Iris pigment epithelial cell (primary cell): Measurements from ENCODE around the gene PWP2.
"Not testable (repeated sequence)": the region's sequence is repeated elsewhere in the genome, so short reads cannot be mapped to it uniquely, and the experiment has no call there.

Experiments used
- DNase-seq: peaks from one replicate; pipeline ENCODE4 v3.0.0-alpha.2; 2011; ENCODE audit warnings: low read depth

Gene PWP2

DNA sequence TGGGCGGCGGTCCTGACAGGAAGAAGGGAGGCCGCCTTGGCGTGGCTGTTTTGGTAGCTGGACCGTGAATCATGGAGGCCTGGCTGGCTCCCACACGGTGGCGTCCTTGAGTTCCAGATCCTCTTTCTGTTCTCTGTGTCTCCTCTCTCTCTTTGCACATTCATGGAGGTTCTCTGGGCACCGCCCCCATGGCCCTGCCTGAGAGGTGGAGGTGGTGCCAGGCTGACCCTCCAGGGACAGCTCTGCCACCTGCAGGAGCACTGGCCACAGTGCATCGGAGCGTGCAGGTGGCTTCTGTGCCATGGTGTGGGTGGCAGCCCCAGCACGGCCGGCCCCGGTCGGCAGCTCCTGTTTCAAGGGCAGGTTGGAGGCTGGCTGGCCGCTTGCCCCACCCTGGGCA is 30.8 kb downstream of the PWP2 start:
- DNase-seq: not testable (repeated sequence)

DNA sequence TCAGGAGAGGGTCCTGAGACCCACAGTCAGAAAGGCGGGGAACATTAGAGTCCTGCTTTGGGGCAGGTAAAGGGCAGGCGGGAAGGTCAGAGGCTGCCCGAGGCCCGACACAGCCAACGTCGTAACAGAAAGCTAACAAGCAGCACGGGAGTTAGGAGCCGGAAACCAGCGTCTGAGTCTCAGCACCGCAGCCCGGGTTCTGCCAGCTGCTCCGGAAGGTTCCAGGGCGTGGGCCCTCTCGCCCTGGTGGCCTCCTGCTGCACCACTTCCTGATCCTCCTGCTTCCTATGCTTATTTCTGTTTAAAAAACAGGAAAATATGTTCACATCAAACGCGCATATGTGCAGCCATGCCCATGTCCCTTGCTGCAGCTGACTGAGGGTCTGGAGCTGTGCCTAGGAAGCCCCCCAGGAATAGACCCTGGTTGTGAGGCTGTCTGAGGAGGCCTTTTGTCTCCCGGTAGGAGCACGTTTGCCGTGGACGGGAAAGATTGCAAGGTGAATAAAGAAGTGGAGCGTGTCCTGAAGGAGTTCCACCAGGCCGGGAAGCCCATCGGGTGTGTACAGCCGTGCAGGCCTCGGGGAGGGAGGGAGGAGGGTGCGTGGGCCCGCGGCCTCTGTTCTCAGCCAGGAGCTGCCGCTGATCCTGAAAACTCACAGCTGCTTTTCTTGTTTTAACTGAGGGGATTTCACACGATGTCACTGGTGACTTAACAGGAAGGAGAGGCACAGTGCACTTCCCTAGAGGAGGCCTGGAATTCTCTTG is 32.8 kb downstream of the PWP2 start:
- not testable (repeated sequence) for DNase-seq

DNA sequence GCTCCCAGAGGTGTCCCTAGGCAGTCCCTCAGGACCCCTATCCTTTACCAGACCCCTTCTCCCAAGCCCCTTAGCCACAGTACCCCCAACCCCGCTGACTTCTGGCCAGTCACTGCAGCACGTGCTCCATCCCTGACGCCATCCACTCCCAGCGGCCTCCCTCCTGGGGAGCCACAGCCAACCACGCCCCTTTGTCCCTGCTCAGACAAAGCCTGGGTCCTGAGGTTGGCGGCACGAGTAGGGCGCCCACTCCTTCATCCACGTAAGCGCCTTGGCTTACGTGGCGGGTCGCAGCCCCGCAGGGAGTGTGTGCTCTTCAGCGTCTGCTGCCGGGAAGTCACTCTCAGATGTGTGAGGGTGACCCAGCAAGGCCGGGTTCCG is 33.3 kb downstream of the PWP2 start:
- not testable (repeated sequence) for DNase-seq

DNA sequence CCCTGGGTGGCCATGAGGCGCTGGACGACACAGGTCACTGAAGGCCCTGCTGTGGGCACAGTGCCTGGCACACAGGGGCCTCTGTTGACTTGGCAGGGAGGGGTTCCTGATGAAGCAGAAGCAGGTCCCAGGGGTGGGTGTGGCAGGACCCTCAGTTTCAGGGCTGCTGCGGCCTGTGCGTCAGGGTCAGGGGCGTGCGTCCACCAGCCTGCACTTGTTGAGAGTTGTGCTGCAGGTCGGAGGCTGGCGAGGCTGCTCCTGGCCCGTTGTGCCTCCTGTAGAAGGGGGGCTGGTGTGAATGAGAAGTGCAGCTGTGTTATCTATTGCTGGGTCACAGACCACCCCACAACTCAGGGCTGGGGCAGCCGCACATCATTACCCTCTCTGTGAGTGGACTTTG is 35.3 kb downstream of the PWP2 start:
- not testable (repeated sequence) for DNase-seq

DNA sequence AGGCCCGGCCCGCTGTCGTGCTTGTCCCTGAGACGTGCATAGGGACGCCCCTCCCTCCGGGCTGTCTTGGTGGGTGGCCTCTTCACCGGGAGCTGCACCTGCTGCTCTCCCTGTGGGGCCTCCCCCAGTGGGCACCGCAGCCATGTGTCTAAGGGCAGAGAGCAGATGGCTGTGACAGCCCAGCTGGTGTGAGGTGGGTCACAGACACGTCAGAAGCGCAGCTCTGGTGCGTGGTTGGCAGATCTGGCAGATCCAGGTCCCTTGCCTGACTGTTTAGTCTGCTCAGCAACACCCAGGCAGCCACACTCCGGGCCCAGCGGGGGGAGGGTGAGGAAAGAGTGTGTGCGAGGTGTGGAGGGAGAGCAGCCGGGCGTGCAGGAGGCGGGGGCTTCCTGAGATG is 36.2 kb downstream of the PWP2 start:
- not testable (repeated sequence) for DNase-seq

DNA sequence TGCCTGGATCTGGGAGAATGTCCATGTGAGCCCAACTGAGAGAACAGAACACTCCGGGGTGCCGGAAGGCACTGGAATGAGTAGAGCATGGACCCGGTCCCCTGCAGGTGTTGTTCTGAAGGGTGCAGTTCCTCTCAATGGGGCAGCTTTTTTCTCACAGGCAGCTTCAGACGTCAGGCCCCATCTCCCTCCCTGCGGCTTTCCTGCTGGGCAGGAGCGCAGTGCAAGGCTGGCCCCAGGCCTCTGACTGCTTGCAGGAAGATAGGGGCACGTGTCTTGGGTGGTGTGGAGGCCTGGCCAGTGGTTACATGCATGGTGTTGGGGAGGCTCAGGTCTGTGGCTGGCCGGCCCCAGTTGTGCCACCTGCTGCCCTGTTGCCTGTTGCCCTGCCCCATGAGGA is 36.8 kb downstream of the PWP2 start:
- DNase-seq: not testable (repeated sequence)

DNA sequence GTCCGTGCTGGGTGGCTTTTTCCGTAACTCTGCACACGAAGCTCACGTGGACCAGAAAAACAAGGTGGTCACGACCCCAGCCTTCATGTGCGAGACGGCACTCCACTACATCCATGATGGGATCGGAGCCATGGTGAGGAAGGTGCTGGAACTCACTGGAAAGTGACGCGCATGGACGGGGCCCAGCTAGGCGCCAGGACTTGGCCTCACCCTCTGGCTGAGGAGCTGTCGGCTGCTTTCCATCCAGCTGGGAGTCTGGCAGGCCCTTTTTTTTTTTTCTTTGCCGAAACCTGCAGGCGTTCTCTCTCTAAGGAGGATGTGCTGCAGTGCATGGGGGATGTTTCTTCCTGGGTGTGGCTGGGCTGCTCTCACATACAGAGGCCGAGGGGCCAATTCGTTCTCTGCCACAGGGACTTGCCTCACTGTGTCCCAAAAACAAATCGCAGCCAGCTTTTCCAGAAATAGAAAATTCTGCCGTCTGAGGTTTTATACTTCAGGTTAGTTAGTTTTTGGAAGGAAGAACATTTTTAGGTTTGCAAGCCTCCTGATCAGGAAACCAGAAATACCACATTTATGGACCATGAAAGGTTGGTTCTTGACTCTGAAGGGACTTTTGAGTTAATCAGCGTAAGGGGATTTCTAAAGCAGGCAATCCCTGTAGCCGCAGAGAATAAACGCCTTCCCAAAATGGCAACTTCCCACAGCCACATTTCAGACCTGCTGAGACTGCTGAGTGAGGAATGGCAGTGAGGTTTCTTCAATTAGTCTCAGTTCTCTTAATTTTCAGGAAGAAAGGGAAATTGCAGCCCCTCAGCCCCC is 37.8 kb downstream of the PWP2 start:
- not testable (repeated sequence) for DNase-seq

DNA sequence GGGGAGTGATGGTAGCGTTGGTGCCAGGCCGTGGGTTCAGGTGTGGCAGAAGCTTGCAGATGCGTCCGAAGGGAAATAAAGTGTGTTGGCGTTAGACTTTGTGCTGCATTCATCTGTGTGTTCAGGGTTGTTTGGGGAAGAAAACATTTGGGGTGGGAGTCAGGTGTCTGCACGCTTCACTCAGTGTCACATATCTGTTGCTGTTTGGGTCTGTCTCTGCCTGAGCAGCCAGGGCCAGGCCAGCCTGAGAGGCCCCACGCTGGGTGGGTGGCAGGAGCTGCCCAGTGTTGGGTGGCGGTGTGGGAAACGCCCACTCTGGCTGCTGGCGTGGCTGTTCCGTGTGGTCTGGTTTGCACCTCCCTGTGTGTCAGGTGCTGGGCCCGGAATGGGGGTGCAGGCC is 38.4 kb downstream of the PWP2 start:
- DNase-seq: not testable (repeated sequence)

DNA sequence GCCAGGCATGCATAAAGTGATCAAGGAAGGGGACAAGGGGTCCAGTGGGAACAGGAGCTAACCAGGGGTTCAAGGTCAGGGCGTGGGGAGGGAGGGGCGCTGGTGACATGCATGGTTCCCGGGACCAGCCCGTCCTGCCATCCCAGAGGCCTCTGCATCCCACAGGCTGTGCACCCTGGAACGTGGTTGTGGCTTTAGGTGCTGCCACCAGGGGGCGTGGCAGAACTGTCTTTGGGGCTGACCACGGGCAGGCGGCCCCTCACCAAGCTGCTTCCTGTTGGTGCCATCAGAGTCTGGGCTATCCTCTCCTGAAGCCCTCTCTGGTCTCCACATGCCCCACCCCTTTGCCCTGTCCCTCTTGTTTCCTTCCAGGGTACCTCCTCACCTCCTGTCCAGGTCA is 39.9 kb downstream of the PWP2 start:
- DNase-seq: not testable (repeated sequence)

DNA sequence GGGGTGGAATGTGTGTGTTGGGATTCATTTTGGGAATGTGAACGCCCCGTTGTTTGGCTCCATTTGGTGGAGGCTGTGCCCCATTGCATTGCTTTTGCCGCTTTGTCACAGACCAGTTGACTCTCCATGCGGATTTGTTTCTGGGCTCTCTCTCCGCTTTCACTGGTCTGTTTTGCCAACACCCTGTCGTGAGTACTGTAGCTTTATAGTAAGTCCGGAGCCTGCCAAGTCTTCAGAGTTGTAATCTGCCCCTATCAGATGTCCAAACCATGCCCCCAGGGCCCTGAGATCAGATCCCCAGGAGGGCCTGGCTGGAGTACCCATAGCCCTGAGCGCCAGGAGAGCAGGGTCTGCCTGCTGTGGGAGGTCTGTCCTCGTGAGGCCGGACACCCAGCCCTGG is 43.1 kb downstream of the PWP2 start:
- DNase-seq: not testable (repeated sequence)

DNA sequence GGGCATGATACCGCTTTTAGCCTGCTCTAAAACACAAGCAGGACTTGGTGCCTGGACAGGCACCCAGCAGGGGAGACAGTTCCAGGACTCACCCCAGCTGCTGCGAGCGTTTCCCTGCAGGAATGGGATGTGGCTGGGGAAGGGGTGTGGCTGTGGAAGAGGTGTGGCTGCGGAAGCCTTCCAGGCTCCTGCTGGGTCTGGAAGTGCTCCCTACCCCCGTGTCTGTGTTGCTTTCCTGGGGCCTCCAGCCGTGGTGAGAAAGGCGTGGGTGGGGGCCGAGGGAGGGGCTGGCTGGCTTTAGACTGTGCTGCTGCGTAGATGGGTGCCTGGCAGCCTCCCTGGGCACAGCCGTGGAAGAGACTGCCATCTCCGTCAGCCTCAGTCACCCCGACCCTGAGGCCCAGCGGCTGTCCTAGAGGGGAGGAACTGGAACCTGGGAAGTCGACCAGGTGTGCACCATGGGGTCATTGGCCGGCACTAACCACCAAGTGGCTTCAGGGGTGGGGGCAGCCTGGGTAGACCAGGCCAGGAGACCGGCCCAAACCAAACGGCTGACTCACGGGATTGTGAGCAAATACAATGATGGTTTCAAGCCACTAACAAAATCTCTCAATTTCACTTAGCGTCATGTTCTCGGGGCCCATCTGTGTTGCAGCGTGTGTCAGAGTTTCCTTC is 46.2 kb downstream of the PWP2 start:
- DNase-seq: not testable (repeated sequence)

DNA sequence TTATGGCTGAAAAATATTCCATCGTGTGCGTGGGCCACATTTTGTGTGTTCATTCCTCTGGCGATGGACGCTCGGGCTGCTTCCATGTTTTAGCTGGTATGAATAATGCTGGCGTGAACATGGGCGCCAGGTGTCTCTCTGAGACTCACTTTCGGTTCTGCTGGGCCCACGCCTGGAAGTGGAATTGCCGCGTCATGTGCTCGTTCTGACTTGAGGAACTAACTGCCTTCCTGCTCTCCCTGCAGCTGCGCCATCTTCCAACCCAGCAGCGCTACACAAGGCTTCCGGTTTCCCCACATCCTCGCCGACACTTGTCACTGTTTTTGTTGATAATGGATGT is 46.7 kb downstream of the PWP2 start:
- DNase-seq: not testable (repeated sequence)

DNA sequence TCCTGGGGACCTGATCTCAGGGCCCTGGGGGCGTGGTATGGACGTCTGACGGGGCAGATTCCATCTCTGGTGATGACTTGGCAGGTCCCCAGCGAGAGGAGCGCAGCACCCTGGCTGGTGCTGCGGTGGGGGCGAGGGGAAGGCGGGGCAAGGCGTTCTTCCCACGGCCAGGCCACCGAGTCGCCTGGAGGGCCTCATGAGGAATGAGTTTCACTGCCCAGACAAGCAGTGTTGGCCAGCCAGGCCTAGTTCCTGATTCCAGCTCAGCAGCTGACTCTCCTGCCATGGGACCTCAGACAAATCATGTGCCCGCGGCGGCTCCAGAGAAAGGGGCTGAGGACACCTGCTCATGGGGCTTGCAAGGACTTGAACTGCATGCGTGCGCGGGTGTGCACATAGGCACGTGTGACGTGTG is 47.6 kb downstream of the PWP2 start:
- DNase-seq: not testable (repeated sequence)

DNA sequence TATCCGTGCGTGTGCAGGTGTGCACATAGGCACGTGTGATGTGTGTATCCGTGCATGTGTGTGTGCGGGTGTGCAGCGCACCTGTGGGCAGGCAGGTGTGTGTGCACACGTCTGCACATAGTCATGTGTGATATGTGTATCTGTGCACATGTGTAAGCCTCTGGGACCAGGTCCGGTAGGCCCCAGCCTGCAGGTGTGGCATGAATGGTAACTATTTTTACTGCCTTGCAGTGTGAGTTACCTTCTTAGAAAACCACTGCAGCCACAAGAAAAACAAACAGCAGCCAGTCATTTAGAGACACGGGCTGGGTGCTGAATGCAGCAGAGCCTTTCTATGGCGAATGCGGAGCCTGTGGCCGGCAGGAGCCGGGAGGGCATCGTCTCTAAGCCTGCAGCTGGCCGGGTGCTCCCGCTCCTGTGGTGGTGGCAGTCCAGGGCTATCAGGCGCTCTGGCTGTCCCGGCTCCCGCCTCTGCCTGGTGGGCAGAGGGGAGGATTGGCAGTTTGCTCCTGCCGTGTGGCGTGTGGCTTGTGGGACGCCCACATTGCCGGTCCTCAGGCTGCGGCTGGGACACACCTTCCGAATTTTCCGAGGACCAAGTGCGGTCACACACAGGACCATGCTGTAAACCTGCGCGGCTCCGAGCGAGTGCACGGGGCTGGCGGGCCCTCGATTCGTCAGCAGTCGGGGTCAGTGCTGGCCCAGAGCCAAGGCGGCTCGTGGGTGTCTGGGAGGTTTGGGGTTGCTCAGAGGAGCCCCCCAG is 48.2 kb downstream of the PWP2 start:
- not testable (repeated sequence) for DNase-seq

DNA sequence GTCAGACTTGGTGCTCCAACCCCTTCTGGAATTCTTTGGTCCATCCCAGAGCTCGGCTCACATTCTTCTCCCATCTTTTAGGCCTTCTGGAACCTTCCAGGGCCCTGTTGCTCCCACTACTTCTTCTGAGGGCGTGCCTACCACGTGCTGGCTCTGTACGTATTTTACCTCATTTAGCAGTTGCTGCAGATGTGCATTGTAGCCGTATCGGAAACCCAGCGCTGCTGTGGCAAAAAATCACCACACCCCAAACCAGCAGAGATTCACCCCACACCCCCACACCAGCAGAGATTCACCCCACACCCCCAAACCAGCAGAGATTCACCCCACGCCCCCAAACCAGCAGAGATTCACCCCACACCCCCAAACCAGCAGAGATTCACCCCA is 48.8 kb downstream of the PWP2 start:
- not testable (repeated sequence) for DNase-seq

DNA sequence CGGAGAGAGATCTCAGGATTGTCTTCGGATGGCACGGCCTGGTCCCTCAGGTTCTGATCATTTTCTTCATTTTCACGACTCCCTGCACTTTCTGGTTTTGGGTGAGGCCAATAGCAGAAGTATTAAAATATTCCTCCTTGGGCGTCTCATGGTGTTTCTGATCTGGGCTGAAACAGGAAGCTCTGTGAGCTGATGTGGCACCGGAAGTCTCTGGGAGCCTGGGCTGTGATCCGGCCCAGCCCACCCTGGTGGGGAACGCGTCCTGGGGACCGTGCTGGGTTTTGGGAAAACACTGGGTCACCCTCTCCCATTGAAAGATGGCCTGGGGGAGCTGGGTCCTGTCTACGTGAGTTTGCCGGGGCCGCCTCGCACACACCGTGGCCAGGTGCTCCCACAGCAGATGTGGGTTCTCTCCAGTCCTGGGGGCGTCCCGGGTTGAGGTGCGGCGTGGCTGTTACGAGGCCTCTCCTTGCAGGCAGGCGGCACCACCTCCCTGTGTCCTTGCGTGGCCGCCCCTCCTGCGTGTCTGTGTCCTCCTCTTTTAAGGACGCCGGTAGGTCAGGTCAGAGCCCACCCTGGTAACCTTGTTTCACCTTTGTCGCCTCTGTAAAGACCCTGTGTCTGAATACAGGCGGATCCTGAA is 50.4 kb downstream of the PWP2 start:
- not testable (repeated sequence) for DNase-seq

DNA sequence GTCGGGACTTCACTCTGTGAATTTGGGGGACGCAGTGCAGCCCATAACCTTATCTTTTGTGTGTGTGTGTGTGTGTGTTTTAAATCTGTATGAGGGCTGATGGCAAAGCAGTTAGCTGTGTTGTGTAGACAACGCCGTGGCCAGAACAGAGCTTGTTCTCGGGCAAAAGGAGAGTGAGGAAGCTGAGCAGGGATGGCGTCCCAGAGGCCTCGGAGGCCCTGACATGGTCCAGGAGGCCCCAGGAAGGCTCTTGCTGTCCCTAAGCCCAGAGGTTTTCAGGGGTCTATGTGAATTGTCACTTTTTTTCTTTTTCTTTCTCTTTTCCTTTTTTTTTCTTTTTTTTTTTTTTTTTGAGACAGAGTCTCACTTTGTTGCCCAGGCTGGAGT is 50.9 kb downstream of the PWP2 start:
- not testable (repeated sequence) for DNase-seq

DNA sequence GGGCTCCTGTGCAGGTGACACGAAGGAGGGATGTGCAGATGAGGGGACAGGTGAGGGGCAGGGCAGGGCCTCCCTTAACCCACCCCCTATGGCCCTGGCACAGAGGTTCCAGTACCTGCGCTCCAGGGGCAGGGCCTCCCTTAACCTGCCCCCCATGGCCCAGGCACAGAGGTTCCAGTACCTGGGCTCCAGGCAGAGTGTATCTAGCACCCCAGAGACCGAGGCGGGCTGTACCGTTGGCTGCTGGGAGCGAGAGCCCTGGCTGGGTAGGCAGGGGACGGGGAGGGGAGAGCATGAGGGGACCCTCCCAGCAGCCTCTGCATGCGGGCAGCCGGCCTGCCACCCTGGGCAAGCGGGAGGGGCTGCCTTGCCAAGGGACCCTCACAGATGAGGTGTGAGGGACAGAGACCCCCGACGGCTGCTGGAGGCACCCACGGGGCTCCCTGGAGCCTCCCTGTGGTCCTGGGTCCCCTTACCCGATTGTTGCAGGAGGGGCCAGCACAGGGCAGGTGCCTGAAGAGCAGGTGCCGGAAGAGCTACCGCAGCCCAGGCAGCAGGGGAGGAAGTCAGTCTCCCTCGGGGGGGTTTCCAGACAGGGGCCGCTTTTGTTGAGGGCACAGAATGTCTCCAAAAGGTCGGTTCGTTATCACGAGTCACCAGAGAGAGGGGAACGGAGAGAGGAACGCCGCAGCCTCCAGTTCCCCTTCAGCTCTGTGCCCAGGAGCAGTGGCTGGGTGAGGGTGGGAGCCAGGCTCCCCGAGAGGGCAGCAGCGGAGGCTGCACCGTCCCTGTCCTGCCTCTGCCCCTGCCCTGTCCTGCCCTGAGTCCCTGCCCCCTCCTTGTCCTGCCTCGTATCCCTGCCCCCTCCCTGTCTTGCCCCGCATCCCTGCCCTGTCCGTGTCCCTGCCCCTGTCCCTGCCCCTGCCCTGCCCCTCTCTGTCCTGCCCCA is 52.4 kb downstream of the PWP2 start:
- not testable (repeated sequence) for DNase-seq

DNA sequence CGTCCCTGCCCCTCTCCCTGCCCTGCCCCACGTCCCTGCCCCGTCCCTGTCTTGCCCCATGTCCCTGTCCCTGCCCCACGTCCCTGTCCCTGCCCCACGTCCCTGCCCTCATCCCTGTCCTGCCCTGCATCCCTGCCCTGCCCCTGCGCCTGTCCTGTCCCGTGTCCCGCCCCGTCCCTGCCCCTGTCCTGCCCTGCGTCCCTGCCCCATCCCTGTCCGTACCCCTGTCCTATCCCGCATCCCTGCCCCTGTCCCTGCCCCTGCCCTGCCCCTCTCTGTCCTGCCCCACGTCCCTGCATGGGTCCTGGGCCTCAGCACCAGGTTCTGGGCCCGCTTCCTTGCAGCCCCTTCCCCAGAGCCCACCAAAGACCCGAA is 53.1 kb downstream of the PWP2 start:
- not testable (repeated sequence) for DNase-seq

DNA sequence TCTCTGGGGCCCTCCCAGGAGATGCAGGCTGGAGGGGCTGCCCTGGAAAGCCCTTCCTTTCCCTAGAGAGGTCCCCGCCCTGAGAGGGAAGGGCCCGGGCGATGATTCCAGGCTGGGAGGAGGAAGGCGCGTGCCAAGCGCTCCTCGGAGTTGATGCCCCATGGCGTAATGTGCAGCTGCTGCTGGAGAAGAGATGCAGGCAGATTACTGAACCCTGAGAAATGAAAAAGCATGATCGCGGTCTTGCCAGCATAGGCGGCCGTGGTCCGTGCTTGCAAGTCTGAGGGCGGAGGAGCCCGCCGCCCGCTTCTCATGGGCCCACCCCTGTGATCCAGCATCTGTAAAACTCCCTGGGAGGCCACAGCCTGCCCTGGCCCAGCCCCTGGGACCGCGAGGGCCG is 53.6 kb downstream of the PWP2 start:
- not testable (repeated sequence) for DNase-seq
